Measurements from ENCODE around the gene ISOC2.

ISOC2 gene

DNA sequence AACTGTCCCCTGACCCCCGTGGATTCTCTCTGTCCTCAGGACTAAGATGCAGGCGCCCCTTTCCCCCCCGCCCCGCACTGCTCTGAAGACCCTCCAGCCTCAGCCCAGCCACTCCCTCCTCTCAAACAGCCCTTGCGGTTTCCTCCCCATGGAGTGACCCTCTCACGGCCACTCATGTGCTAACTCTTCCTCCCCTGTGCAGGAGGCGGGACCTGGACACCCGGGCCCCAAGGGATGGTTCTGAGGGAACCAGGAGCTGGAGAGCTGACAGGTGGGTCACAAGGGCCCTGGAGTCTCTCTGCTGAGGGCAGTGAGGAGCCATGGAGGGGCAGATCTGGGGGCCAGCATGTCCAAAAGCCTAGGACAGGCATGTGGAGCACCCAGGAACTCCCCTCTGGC lies 1.9 kb downstream of the ISOC2 start:
- Histone ChIP-seq H3K4me2 (ENCODE audit: low read depth, low read length, poor library complexity, severe bottlenecking) (peak overlapping the region; percentile 86), H2AFZ (ENCODE audit: low read length) (no peak overlapping the region), H3K4me3 (ENCODE audit: low read length, poor library complexity, severe bottlenecking) (peak overlapping the region; percentile 98), H3F3A (ENCODE audit: low read depth) (0 out of 2 replicates have a peak, but pooled peaks cover 3% of the 10 kb centered on the region), H3K9me3 (ENCODE audit: insufficient read depth, low read depth, low read length) (no peaks in the 10 kb centered on the region), H3K4me1 (ENCODE audit: insufficient read depth, low read length, poor library complexity, severe bottlenecking) (peaks cover 33% of the 10 kb centered on the region), H3K36me3 (ENCODE audit: insufficient read depth, low read length) (no peaks in the 10 kb centered on the region), H3K27me3 (ENCODE audit: insufficient read depth, low read length, poor library complexity, severe bottlenecking) (peaks cover 3% of the 10 kb centered on the region), H3K79me2 (ENCODE audit: insufficient read depth, low read length) (peaks cover 19% of the 10 kb centered on the region), H3K9ac (ENCODE audit: low read depth, low read length, poor library complexity, severe bottlenecking) (peak overlapping the region; percentile 100), H3K9me2 (replicated peaks; ENCODE audit: low read depth, low read length) (no peaks in the 10 kb centered on the region), H4K20me1 (ENCODE audit: insufficient read depth, low read length, poor library complexity, severe bottlenecking) (peaks cover 13% of the 10 kb centered on the region)
- TF ChIP-seq, protein P1, sequence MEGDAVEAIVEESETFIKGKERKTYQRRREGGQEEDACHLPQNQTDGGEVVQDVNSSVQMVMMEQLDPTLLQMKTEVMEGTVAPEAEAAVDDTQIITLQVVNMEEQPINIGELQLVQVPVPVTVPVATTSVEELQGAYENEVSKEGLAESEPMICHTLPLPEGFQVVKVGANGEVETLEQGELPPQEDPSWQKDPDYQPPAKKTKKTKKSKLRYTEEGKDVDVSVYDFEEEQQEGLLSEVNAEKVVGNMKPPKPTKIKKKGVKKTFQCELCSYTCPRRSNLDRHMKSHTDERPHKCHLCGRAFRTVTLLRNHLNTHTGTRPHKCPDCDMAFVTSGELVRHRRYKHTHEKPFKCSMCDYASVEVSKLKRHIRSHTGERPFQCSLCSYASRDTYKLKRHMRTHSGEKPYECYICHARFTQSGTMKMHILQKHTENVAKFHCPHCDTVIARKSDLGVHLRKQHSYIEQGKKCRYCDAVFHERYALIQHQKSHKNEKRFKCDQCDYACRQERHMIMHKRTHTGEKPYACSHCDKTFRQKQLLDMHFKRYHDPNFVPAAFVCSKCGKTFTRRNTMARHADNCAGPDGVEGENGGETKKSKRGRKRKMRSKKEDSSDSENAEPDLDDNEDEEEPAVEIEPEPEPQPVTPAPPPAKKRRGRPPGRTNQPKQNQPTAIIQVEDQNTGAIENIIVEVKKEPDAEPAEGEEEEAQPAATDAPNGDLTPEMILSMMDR (conservative IDR thresholded peaks at IDR 0.05; ENCODE audit: low read length) = no peak
- TF ChIP-seq EZH2phosphoT487 (IDR thresholded peaks at IDR 0.05; ENCODE audit: borderline replicate concordance) = no peak

DNA sequence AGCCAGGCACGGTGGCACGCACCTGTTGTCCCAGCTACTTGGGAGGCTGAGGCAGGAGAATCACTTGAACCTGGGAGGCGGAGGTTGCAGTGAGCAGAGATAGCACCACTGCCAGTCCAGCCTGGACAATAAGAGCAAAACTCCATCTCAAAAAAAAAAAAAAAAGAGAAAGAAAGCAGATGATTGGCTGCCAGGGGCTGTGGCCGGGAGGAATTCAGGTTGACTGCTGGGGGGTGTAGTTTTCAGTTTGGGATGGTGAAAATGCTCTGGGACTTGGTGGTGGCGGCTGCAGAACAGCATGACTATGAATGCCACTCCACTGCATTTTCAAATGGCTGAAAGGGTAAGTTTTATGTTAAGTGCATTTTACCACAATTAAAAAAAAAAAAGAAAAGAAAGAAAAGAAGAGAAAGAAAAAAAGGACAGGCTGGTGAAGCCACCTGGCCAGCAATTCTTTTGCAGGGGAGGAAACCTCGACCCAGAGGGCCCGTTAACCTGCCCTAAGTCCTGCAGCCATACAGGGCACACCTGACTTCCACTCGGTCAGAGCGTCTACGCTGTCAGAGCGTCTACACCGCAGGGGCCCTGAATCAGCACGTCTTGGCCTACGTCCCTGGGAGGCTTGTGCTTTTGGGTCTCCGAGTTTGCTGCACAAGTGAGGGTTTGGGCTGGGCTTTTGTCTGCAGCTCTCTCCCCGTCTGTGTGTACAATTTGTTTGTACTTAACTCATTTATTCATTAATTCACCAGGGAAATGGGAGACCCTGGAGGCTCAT lies 3.6 kb downstream of the ISOC2 start:
- no peak overlapping the region for H3K4me2 ChIP-seq (ENCODE audit: low read depth, low read length, poor library complexity, severe bottlenecking)
- no peaks in the 10 kb centered on the region for H3K36me3 ChIP-seq (ENCODE audit: insufficient read depth, low read length)
- no peaks in the 10 kb centered on the region for H3K9me2 ChIP-seq (replicated peaks; ENCODE audit: low read depth, low read length)
- peaks cover 33% of the 10 kb centered on the region for H3K4me1 ChIP-seq (ENCODE audit: insufficient read depth, low read length, poor library complexity, severe bottlenecking)
- no peak overlapping the region for H2AFZ ChIP-seq (ENCODE audit: low read length)
- no peak for TF ChIP-seq EZH2phosphoT487 (IDR thresholded peaks at IDR 0.05; ENCODE audit: borderline replicate concordance)
- TF ChIP-seq, protein P1 (conservative IDR thresholded peaks at IDR 0.05; ENCODE audit: low read length) = no peak
- H3K9me3 ChIP-seq (ENCODE audit: insufficient read depth, low read depth, low read length) = no peaks in the 10 kb centered on the region
- H3F3A ChIP-seq (ENCODE audit: low read depth) = 0 out of 2 replicates have a peak, but pooled peaks cover 3% of the 10 kb centered on the region
- peaks cover 13% of the 10 kb centered on the region for H4K20me1 ChIP-seq (ENCODE audit: insufficient read depth, low read length, poor library complexity, severe bottlenecking)
- peaks cover 19% of the 10 kb centered on the region for H3K79me2 ChIP-seq (ENCODE audit: insufficient read depth, low read length)
- H3K27me3 ChIP-seq (ENCODE audit: insufficient read depth, low read length, poor library complexity, severe bottlenecking) = peaks cover 3% of the 10 kb centered on the region
- H3K4me3 ChIP-seq (ENCODE audit: low read length, poor library complexity, severe bottlenecking) = no peak overlapping the region
- H3K9ac ChIP-seq (ENCODE audit: low read depth, low read length, poor library complexity, severe bottlenecking) = no peak overlapping the region

DNA sequence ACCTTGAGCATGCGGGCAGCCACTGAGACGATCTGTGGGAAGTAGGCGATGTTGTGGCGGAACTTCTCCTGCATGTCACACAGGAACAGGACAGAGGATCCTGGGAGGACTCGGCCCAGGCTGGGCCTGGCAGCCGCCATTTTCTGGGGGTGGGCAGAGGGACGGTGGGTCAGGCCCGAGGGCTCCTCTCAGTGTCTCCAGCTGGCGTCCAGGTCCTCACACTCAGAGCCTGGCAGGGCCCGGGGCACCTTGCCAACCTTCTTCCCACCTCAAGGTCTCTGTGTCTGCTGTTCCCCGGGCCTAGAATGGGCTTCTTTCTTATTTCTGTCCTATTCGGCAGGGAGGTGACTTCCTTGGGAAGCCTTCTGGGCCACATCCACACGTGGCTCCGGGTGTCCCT lies 5.1 kb downstream of the ISOC2 start:
- H3K27me3 ChIP-seq (ENCODE audit: insufficient read depth, low read length, poor library complexity, severe bottlenecking) = peaks cover 3% of the 10 kb centered on the region
- H3K4me1 ChIP-seq (ENCODE audit: insufficient read depth, low read length, poor library complexity, severe bottlenecking) = peaks cover 28% of the 10 kb centered on the region
- TF ChIP-seq EZH2phosphoT487 (IDR thresholded peaks at IDR 0.05; ENCODE audit: borderline replicate concordance) = no peak
- TF ChIP-seq, protein P1 (conservative IDR thresholded peaks at IDR 0.05; ENCODE audit: low read length) = no peak
- 0 out of 2 replicates have a peak, but pooled peaks cover 3% of the 10 kb centered on the region for H3F3A ChIP-seq (ENCODE audit: low read depth)
- no peaks in the 10 kb centered on the region for H3K9me2 ChIP-seq (replicated peaks; ENCODE audit: low read depth, low read length)
- H3K9ac ChIP-seq (ENCODE audit: low read depth, low read length, poor library complexity, severe bottlenecking) = no peak overlapping the region
- H3K4me2 ChIP-seq (ENCODE audit: low read depth, low read length, poor library complexity, severe bottlenecking) = no peak overlapping the region
- no peaks in the 10 kb centered on the region for H3K36me3 ChIP-seq (ENCODE audit: insufficient read depth, low read length)
- peaks cover 19% of the 10 kb centered on the region for H3K79me2 ChIP-seq (ENCODE audit: insufficient read depth, low read length)
- H3K4me3 ChIP-seq (ENCODE audit: low read length, poor library complexity, severe bottlenecking) = no peak overlapping the region
- no peaks in the 10 kb centered on the region for H3K9me3 ChIP-seq (ENCODE audit: insufficient read depth, low read depth, low read length)
- H4K20me1 ChIP-seq (ENCODE audit: insufficient read depth, low read length, poor library complexity, severe bottlenecking) = peaks cover 13% of the 10 kb centered on the region
- H2AFZ ChIP-seq (ENCODE audit: low read length) = no peak overlapping the region
